Measurements from ENCODE around the gene ANKRA2.

ANKRA2 gene, protein sequence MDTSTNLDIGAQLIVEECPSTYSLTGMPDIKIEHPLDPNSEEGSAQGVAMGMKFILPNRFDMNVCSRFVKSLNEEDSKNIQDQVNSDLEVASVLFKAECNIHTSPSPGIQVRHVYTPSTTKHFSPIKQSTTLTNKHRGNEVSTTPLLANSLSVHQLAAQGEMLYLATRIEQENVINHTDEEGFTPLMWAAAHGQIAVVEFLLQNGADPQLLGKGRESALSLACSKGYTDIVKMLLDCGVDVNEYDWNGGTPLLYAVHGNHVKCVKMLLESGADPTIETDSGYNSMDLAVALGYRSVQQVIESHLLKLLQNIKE

DNA sequence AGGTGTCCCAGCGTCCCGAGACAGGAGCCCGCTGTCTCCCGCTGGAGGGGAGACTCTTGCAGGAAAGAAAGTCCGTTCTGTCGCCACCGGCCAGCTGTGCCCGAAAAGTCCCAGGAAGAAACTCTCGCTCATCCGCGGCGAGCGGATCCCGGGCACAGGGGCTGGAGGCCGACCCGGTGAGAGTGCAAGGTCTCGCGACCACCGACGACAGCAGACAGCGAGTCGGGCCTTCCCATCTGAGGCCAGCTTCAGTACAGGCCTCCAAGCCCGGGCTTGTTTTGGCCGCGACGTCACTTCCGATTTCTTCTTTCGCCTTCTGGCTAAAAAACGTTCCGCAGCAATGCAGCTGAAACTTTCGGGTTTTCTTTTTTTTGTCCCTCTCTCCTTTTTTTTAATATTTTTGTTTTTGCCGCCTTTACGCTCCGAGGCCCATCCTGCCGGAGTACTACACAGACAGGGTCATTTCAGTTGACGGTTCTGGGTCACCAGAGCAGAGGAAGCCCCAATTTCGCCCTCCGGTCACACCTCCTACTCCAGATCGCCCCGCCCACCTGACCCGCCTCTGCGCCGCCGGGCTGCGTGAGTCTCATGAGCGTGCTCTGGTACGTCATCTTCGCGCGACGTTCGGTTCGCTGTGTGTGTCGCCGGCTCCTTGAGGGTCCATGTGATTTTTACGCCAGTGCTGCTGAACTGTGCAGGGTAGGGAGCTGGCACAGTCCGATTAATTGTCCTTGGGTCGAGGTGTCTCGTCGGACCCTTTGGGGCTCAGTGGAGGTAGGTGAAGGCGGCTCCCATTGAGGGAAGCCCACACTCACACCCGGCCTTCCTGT, at the start of gene ANKRA2, which contains the start of gene UTP15:
Gene ANKRA2 (minus strand): TSS at position 501 of the 830 bp plus-strand sequence. CDS start 2,758 bp downstream, outside the sequence.
Gene UTP15 (plus strand): TSS at position 605 of the 830 bp plus-strand sequence. CDS start 1,602 bp downstream, outside the sequence.
- DNase-seq = peak; percentile 99

DNA sequence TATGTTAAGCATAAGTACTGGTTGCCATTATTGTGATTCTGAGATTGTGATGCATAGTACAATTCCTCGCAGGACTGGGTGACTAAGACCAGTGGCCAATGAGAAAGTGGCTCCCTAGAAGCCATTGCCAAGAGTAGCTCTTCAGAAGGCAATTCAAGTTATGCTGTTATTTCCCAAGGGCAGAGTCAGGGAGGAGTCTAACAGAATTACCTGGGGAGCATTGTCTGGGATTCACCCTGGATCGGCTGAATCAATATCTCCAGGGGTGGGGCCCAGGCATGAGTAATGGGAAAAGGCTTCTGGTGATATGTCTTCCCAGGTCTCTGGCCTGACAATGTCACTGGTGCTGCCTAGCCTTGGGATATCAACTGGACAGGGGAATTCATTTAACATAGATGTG, 49.6 kb upstream of the ANKRA2 start:
- no peak for DNase-seq

DNA sequence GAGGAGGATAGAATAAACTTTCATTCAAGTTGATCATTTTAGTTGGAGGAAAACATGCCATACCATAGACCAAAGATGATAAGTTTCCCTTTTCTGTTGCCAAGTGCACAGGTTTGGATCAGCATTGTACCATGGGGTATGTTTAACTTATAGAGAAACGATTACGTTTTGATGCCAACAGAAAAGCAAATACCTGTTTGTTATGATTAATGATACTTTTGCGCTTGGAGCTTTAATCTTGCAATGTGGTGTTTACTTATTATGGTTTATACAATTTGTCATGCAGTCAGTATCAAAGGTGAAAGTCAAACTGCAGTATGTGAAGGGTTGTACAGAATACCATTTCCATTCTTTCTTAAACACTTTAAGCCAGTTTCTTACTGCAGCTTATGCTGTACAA, 47.4 kb upstream of the ANKRA2 start:
- no peak for DNase-seq

DNA sequence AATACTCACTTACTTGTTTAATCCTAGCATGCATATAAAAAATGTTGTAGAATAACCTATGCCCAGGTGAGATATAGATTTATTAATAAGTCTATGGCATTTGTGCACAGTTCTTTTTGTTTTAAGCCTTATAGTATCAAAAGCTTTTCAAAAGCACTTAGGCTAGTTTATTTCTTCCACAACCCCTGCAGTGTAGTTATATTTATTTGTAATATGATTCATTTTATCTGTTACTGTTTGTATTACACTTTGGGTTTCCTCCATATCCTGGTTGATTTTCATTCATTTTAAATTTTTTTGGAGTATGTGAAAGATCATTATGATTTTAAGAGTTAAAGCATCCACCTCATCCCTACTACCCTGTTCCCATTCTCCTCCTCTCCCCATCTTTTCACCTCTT, 41.8 kb upstream of the ANKRA2 start:
- DNase-seq = no peak

DNA sequence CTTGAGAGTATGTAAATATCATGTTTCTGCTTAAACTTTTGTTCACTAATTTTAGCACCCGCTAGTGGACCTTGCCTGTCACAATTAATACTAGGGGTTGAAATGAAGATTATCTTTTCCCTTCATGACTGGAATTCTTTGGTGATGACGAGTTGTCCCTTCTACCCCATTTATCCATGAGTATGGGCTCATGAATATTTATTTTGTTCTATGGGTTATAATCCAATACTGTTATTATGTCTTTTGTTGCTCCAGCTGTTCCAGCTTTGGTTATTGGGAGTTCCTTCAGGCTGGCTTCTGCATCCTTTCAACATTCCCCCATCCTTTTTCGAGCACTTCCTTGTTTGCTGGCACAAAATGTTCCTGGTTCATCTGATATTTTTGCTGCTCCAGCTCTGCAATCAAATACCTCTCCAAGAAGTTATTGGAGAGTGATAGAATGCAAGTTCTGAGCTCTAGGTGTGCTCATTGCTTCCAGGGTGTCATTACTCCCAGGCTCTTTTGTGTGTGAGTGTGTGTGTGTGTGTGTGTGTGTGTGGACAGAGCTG, 40.8 kb upstream of the ANKRA2 start:
- no peak for DNase-seq

DNA sequence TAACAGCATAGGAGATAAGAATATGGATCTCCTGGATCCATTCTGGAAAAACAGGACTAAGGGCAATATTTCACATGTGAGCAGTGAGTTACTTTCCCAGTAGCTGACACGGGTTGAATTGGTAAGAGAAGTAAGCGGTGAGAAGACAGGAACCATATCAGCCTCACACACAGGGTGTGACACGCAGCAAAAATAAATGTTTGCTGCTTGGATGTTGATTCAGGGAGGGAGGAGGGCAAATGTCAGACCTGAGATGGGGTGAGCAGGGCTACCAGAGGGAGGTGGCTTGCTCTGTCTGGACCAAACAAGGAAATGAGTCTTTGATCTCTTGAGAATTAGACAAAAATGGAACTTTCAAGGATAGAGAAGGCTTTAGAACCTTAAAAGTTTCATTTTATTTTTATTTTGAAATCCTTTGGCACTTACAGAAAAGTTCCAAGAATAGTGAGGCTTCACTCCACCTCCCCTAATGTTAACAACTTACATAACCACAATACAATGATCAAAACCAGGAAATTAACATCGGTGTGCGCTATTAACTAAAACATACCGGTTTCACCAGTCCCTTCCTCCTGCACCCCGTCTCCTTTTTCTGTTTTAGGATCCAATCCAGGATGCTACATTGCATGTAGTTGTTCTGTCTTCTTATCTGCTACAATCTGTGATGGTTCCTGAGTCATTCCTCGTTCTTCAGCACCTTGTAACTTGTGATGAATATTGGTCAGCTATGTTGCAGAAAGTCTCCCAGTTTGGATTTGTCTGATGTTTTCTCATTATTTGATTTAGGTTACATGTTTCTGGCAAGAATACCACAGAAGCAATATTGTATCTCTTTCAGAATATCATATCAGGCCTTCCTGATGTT, 40.0 kb upstream of the ANKRA2 start:
- no peak for DNase-seq

DNA sequence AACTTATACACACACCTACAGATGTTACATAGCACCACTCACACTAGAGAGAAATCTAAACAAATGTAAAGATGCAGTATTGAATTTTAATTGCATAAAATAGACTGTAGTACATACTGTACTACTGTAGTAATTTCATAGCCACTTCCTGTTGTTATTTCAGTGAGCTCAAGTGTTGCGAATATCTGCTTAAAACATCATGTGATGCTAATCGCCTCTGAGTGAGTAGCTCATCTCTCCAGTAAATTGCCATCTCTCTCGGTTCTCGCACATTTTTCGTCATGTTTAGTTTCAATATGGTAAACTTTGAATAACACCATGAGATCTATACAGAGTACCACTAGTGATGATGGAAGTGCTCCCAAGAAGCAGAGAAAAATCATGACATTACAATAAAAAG, 38.6 kb upstream of the ANKRA2 start:
- no peak for DNase-seq

DNA sequence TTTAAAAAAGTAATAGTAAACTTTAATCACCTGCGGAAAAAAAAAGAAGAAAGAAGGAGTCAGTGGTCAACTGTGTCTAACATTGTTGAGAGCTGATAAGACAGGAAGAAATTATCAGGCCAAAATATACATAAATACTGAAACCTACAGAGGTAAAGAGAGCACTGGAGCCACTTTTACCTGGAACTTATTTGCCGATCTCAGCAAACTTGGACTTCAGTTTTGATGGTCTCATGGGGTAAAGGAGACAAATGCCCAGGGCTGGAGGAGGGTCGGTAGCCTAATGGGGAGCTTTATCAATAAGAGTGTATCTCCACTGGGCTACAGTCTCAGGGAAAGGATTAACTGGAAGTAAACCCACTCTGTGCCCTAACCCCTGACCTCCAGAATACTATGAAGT, 33.9 kb upstream of the ANKRA2 start:
- DNase-seq = no peak

DNA sequence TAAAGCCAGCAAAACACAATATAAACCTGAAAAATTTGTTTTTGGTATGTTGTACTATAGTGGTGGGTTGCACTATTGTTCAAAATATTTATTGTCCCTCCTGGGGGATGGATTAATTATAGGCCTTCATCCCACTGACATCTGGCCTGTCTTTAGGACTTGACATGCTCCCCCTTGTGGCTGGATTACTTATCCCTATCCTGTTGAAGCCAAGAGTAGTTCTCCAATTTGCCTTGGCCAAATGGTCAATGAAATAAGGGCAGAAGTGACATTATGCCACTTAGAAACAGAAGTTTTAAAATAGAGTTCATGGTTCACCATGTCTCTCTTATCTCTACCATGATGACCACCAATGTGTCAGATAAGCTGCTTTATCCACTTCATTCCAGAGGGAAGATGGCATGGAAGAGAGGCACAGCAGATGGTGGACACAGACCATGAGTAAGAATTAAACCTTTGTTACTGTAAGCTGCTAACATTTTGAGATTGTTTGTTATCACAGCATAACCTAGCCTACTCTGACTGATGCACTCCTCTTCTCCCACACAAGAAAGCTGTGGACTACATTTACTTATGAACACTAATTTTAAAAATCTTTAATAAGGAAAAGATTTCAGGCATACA, 31.4 kb upstream of the ANKRA2 start:
- DNase-seq = no peak

DNA sequence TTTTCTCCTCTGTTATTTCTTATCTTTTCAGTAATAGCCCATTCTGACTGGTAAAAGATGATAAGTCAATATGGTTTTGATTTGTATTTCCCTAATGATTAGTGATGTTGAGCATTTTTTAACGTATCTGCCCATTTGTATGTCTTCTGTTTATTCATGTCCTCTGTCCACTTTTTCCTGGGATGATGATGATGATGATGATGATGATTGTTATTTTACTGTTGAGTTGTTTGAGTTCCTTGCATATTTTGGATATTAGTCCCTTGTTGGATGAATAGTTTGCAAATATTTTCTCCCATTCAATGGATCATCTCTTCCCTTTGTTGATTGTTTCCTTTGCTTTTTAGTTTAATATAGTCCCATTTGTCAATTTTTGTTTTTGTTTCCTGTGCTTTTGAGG, 27.1 kb upstream of the ANKRA2 start:
- DNase-seq = no peak

DNA sequence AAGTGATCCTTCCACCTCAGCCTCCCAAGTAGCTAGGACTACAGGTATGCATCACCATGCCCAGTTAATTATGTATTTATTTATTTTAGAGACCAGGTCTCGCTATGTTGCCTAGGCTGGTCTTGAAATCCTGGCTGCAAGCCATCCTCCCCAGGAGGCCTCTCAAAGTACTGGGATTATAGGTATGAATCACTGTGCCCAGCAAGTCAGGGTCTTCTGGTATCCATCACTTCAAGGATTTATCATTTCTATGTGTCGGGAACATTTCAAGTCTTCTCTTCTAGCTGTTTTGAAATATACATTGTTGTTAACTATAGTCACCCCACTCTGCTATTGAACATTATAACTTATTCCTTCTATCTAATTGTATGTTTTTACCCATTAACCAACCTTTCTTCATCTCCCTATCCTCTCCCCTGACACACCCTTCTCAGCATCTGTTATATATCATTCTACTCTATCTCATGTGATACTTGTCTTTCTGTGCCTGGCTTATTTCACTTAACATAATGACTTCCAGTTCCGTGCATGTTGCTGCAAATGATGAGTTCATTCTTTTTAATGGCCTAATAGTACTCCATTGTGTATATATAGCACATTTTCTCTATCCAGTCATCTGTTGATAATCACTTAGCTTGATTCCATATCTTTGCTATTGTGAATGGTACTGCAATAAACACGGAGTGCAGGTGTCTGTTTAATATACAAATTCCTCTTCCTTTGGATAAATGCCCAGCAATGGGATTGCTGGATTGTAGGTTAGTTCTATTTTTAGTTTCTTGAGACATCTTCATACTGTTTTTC, 26.5 kb upstream of the ANKRA2 start:
- DNase-seq = no peak

DNA sequence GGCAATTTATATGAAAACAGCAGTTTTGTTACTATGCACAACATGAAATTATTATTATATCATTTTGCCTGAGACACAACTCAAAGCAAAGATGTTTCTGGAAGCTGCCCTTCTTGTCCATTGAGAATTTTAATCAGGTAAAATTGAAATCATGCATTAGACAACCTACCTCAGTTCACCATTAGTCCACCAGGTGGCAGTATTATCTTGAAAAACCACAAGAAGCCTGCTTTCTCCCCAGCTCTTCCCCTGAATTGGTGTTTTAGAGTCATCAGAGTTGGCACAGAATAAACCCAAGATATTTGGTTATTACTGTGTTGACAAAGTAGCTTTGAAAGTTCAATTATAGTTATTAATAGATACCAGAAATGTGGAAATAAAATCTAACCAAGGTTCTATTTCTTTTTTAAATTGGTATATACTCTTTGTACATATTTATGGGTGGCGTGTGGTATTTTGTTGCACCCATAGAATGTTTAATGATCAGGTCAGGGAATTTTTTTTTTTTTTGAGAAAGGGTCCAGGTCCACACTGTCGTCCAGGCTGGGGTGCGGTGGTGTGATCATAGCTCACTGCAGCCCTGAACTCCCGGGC, 25.8 kb upstream of the ANKRA2 start:
- peak; percentile 33 for DNase-seq

DNA sequence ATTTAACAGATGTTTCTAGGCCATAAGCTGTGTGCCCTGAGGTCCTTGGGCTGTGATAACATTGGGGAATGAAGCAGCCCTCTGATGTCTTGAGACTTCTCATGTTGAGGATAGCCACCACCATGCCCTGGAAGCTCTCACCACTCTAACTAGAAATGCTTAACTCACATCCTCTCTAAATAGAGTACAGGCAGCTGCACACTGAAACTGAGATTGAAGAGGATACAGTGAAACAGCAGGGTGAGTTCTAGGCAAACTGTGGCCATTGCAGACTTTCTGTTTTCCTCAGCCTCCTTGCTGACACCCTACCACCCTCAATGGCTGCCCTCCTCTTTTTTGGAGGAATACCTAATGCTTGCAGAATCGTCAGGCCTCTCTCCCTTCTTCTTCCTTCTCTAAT, 22.5 kb upstream of the ANKRA2 start:
- no peak for DNase-seq

DNA sequence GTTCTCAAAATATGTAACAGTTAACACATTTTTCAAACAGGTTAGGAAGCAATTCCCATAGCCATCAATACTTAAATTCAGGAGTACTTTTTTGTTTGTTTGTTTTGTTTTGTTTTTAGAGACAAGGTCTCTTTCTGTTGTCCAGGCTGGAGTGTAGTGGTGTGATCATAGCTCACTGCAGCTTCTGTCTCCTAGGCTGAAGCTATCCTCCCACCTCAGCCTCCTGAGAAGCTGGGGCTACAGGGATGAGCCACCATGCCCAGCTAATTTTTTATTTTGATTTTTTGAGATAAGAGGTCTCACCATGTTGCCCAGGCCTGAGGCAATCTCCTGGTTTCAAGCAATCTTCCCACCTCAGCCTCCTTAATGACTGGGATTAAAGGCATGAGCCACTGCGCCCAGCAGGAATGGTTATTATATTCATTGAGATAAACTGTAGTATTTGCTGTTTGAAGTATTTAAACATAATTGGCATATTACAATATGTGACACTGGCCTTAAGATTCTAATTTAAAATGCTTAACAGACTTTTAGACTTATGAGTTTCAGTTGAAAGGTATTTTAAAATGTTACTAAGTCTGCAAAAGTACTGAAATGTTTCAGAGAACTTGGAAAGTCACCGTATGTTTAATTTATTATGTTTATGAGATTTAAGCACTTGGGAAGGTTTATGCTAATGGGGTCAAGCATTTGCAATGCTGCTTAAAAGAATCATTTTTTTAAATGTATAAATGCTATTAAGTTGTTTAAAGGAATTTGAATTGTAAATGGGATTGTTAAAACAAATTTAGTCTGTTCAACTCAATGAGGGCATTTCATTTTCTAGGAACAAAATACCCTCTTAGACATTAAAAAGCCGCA, 17.1 kb upstream of the ANKRA2 start:
- DNase-seq = no peak

DNA sequence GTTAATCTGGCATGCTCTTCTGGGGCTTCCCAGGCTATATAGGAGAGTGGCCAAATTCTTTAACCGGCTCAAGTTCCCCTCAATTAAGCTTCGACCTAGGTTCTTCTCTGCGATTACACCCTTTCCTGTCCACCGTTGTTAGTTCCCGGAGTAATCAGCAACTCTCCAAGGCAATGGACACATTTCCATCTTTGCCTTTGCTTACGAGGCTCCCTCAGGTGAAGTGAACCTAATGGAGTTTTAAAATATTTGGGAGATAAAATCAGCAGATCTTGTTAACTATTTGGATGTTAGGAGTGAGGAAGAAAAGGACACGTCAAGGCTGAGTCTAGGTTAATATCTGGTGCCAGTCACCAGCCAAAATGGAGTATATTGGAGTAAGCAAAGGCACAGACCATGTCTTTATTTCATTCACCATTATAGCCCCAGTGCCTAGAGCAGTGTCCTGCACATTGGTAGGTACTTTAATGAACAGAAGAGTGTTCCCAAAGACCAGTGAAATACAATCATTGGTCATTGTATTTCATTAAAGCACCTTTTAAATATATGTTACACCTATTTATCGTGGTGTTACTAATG, 619 bp upstream of the ANKRA2 start:
- DNase-seq = no peak

DNA sequence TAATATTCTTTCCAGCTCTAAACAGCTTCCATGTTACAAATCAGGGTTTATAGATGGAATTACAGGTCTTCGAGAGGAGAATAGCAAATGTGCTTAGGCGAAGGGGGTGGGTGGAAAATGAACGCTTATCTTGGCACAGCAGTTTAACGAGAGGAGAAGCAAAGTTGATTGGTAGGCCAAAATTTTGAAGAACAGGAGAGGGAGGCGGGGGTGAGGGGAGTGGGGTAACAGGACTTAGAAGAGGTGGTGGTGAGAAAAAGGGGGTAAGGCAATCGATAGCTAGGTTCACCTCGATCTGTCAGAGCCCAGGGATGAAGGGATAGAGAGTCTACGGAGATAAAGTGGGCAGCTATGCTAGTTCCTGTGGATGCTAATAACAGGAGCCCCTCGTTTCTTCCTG, 764 bp downstream of the ANKRA2 start:
- DNase-seq = no peak

DNA sequence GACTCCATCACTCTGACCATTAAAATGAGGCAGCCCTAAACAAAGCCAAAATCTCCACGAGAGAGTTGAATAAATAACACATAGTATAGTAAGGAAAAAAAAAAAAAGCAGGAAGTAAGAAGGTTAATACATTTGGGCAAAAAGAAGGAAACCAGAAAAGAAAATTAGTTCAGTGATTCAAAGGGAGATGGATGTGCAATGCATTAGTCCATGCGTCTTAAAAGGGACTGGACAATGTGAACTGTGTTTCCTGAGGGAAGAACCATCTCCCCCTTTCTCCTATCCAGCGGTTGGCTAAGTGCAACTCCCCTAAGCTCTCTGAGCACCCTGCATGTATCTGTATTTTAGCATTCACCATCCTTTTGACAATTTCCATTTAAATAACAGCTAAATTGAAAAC, 1.4 kb downstream of the ANKRA2 start:
- DNase-seq = no peak

DNA sequence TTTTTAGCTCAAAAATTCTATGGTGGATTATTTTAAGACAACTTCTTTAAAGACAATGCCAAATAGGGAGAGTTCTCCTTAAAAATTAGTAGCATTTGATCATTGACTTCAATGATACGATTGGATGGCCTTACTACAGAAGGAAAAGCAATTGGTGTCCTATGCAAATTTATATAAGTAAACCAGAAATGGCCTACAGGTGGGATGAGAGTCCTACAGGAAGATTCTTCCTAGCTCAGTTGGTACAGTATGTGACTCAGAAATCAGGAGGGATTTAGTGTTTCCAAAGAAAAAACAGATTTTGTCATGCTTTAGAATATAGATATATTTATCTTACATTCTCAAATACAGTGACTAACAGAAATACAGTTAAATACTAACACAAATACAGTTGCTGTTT, 6.5 kb downstream of the ANKRA2 start:
- no peak for DNase-seq

DNA sequence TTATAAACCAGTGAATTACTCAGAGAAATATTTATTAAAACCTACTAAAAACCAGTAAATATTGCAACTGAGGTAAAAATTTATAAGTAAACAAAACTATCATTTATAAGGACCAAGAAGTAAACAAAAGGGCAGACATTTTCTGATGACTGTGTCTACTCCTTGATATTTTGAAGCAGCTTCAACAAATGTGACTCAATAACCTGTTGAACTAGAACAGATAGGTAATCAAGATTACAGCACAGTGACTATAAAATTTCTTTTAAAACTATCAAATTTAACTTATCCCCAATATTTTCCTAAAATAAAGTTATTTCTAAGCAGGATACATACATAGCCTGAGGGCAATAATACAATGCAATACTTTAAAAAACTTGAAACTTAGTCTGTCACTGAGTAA, 12.8 kb downstream of the ANKRA2 start:
- no peak for DNase-seq

DNA sequence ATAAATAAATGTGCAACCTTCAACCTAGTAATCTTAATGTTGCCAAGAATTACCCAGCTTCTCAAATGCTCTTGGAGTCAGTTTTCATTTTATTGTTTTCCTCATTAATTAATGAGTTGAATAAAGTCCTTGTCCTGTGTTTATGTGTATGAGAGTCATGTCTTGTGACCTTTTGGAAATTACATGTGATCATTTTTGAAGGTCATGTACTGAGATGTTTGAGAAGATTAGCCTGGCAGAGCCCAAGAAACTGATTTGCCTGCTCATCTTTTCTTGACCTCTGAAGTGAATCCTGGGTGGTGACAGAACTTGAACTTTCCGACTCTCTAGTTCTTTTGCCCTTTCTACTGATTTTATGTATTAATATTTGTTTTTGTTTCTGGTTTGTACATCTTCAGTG, 15.4 kb downstream of the ANKRA2 start:
- no peak for DNase-seq

Data from activated CD4-positive, CD25-positive, alpha-beta regulatory T cell treated with anti-CD3 and anti-CD28 coated beads, Interleukin-2, amount 50 U/mL, for 72 hours (primary cell).